DND-41 (cell line): Measurements from ENCODE around the gene SMC1B.

ENCODE experiments used
- CTCF ChIP-seq: IDR thresholded peaks from 2 replicates; pipeline ENCODE4 v1.5.1; 2012; ENCODE audit warnings: borderline replicate concordance, low read length, moderate library complexity, mild to moderate bottlenecking; ENCODE audit not compliant: poor library complexity, severe bottlenecking; ENCODE audit errors: extremely low read depth
- EZH2 ChIP-seq: IDR thresholded peaks from 3 replicates; pipeline ENCODE4 v1.6.1; 2012; ENCODE audit warnings: borderline replicate concordance, low read depth, mild to moderate bottlenecking, moderate library complexity, low read length, inconsistent platforms; ENCODE audit not compliant: severe bottlenecking

DNA sequence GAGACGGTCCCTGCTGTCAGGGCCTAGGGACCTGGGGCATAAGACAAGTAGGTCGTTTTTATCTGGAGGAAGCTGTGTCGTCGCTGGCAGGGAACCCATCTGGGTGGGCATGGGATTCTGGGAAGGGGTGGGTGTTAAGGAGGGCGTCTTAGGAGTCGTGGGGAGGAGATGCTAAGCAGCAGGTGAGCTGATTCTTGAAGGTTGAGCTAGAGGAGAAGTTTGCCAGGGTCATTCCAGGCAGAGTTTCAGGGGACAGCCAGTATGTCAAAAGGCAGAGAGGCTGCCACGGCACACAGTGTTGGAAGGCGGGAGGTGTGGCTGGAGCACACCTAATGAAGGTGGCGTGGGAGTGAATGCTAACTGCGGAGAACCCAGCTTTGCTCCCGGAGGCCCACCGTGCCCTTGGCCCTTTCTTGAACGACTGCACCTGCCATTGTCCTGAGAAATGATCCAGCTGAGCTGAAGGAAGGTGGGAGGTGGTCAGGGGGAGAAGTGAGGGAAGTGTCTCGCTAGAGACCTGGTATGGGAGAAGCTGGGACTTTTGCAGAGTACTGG, 102.3 kb downstream of the SMC1B start:
- TF ChIP-seq CTCF, result no peak
- TF ChIP-seq EZH2, result no peak
